Fibroblast of skin of right quadriceps (primary cell): ENCODE data around the gene ST14.
"Not testable (repeated sequence)": the region's sequence is repeated elsewhere in the genome, so short reads cannot be mapped to it uniquely, and the experiment has no call there.

Experiments
- DNase-seq: peaks from one replicate; pipeline ENCODE4 v3.0.0-alpha.2; 2013

The ST14 gene

GRCh38 chr11:130189492-130190210 is 30.1 kb downstream of the ST14 start:
- no peak for DNase-seq

DNA sequence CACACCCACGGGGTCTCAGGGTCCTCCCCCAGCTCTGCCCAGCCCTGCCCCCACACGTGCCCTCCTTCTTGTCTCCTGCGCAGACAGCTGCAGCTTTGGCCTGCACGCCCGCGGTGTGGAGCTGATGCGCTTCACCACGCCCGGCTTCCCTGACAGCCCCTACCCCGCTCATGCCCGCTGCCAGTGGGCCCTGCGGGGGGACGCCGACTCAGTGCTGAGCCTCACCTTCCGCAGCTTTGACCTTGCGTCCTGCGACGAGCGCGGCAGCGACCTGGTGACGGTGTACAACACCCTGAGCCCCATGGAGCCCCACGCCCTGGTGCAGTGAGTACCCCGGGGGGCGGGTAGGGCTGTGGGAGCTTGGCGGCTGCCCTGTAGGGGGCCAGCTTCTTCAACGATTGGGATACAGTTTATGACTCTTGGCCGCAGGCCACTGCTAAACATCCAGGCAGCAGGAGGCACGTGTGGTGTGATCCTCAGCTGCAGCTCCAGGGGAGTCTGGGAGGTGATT is 30.8 kb downstream of the ST14 start:
- no peak for DNase-seq

- no peak for DNase-seq
Measured at GRCh38 chr11:130191896-130192295, 32.3 kb downstream of the ST14 start.

DNA sequence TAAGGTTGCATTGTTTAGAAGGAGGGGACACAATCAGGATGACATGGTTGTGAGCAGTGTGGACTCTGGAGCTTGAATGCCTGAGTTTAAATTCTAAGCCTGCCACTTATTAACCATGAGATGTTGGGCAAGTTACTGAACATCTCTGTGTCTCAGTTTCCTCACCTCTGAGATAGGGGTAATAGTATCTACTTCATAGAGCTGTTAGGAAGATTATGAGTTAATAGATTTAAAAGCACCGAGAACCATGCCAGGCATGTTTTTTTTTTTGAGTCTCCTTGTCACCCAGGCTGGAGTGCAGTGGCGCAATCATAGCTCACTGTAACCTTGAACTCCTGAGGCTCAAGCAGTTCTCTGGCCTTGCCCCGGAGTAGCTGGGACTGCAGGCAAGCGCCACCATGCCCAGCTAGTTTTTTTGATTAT is 33.3 kb downstream of the ST14 start:
- DNase-seq = no peak

DNA sequence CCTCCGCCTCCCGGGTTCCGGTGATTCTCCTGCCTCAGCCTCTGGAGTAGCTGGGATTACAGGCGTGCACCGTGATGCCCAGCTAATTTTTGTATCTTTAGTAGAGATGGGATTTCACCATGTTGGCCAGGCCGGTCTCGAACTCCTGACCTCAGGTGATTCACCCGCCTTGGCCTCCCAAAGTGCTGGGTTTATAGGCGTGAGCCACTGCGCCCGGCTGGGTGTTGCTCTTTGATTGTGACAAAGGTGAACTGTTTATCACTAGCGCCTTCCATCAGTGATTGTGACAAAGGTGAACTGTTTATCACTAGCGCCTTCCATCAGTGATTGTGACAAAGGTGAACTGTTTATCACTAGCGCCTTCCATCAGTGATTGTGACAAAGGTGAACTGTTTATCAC is 34.0 kb downstream of the ST14 start:
- not testable (repeated sequence) for DNase-seq

GRCh38 chr11:130194241-130195023 is 34.9 kb downstream of the ST14 start:
- no peak for DNase-seq

GRCh38 chr11:130197386-130198035 is 37.9 kb downstream of the ST14 start:
- no peak for DNase-seq

- DNase-seq = no peak
Measured at GRCh38 chr11:130198292-130198691, 38.7 kb downstream of the ST14 start.

- DNase-seq = no peak
Measured at GRCh38 chr11:130198964-130199363, 39.4 kb downstream of the ST14 start.

DNA sequence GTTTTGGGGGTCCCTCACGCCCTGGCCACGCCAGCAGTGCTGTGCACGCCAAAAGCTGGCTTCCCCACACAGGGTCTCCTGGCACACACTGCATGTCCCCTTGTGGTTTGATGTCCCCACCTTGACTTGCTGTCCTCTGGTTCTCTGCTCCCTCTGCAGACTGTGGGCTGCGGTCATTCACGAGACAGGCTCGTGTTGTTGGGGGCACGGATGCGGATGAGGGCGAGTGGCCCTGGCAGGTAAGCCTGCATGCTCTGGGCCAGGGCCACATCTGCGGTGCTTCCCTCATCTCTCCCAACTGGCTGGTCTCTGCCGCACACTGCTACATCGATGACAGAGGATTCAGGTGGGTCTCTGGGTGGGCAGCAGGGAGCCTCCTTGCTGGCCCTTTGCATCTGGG is 40.2 kb downstream of the ST14 start:
- DNase-seq = no peak

GRCh38 chr11:130201026-130201425 is 41.4 kb downstream of the ST14 start:
- DNase-seq = no peak

GRCh38 chr11:130202009-130202817 is 42.6 kb downstream of the ST14 start:
- no peak for DNase-seq

GRCh38 chr11:130202818-130203689 is 43.5 kb downstream of the ST14 start:
- DNase-seq = no peak

- no peak for DNase-seq
Measured at GRCh38 chr11:130203766-130204702, 44.5 kb downstream of the ST14 start.

GRCh38 chr11:130204703-130205095 is 45.1 kb downstream of the ST14 start:
- DNase-seq = no peak

DNA sequence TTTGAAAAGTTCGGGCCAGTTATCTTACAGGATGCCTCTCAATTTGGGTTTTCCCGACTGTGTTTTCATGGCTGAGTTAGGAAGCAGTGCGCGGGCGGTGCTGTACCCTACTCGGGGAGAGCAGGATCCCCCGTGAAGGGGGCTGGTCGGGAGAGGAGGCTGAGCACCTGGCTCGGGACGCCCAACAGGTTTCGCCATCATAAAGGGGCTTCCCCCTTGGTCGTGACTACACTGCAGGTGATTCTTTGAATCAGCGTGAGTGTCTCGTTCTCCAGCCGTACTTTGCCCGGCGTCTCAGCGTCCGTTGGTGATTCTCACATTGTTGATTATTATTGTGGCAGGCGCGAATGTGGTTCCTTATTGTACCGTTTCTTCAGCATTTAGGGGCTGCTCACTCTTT is 46.6 kb downstream of the ST14 start:
- DNase-seq = no peak

- DNase-seq = no peak
Measured at GRCh38 chr11:130208241-130209127, 48.9 kb downstream of the ST14 start.

DNA sequence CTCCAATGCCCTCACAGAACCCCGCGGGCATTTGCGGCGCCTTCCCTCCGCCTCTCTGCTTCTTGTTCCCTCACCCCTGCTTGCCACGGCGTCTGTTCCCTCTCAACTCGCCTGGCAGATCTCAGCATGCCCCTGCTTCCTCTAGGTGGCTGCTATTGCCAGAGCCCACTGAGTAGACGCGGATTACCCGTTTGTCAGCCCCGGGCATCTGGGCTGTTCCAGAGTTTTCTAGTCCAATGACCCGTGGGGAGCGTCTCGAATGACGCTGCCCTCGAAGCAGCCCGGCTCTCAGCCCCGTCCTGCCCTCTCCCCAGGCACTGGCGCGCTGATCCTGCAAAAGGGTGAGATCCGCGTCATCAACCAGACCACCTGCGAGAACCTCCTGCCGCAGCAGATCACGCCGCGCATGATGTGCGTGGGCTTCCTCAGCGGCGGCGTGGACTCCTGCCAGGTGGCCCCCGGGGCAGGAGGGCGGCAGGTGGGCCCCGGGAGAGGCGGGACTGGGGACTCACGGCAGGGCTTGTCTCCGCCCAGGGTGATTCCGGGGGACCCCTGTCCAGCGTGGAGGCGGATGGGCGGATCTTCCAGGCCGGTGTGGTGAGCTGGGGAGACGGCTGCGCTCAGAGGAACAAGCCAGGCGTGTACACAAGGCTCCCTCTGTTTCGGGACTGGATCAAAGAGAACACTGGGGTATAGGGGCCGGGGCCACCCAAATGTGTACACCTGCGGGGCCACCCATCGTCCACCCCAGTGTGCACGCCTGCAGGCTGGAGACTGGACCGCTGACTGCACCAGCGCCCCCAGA is 49.7 kb downstream of the ST14 start:
- DNase-seq = no peak
